T-helper 2 cell treated with Interferon-gamma antibody and Interleukin-4, amounts not matched to agents 5 μg/mL and 100 μg/mL, for 36 hours (primary cell): ENCODE measurements around the gene ZMYND15.

Experiments used
- DNase-seq: peaks from one replicate; pipeline ENCODE4 v3.0.0; 2021; ENCODE audit warnings: low spot score
- H3K27ac Mint-ChIP-seq: one replicate; pipeline ENCODE4 v1.8.0; 2021; ENCODE audit warnings: mild to moderate bottlenecking, mixed read lengths
- H3K27me3 Mint-ChIP-seq: one replicate; pipeline ENCODE4 v1.8.0; 2021; ENCODE audit warnings: low read depth, mixed read lengths
- H3K36me3 Mint-ChIP-seq: one replicate; pipeline ENCODE4 v1.8.0; 2021; ENCODE audit warnings: low read depth, mixed read lengths
- H3K4me1 Mint-ChIP-seq: one replicate; pipeline ENCODE4 v1.8.0; 2021; ENCODE audit warnings: low read depth, mixed read lengths
- H3K4me3 Mint-ChIP-seq: one replicate; pipeline ENCODE4 v1.8.0; 2022; ENCODE audit warnings: mild to moderate bottlenecking, moderate library complexity, mixed read lengths
- H3K9me3 Mint-ChIP-seq: one replicate; pipeline ENCODE4 v1.8.0; 2021; ENCODE audit warnings: mixed read lengths

ZMYND15 gene

DNA sequence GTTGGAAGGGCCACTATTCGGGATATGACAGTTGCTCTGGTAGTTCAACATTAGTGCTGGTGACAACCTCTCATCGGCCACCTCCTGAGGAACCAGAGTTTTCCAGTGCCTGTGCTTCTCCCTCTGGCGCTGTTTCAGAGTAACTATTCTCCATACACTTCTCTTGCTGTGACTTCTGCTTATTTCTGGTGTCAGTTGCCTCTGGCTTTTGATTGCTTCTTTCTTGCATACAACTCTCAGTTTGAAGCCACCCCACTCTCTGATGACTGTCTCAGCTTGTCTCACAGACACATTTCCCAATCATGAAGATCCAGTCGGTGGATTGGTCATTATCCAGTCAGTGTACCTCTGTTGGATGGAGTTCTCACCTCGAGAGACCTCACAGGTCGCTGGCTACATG lies 28.7 kb downstream of the ZMYND15 start:
- no peak overlapping the region for H3K27ac Mint-ChIP-seq
- H3K9me3 Mint-ChIP-seq, result no peaks in the 10 kb centered on the region
- no peak overlapping the region for H3K4me3 Mint-ChIP-seq
- H3K4me1 Mint-ChIP-seq, result peaks cover 10% of the 10 kb centered on the region
- no peak for DNase-seq
- no peaks in the 10 kb centered on the region for H3K36me3 Mint-ChIP-seq
- H3K27me3 Mint-ChIP-seq, result peaks cover 5% of the 10 kb centered on the region

GRCh38 chr17:4769628-4770027 lies 30.0 kb downstream of the ZMYND15 start:
- peaks cover 10% of the 10 kb centered on the region for H3K4me1 Mint-ChIP-seq
- H3K27me3 Mint-ChIP-seq, result peaks cover 10% of the 10 kb centered on the region
- DNase-seq, result no peak
- H3K27ac Mint-ChIP-seq, result no peak overlapping the region
- no peaks in the 10 kb centered on the region for H3K9me3 Mint-ChIP-seq
- H3K4me3 Mint-ChIP-seq, result no peak overlapping the region
- H3K36me3 Mint-ChIP-seq, result no peaks in the 10 kb centered on the region

GRCh38 chr17:4771519-4772234 lies 32.0 kb downstream of the ZMYND15 start, which contains the start of gene TM4SF5:
TM4SF5 (plus strand) TSS chr17:4771886; CDS start chr17:4771923, 37 bp downstream.
- H3K27ac Mint-ChIP-seq, result peak within 1 kb of the TSS; percentile 3
- peak within 1 kb of the TSS; percentile 21 for H3K4me3 Mint-ChIP-seq
- no peaks in the 10 kb centered on the region for H3K9me3 Mint-ChIP-seq
- H3K4me1 Mint-ChIP-seq, result peaks cover 10% of the 10 kb centered on the region
- DNase-seq, result no peak
- peaks cover 10% of the 10 kb centered on the region for H3K27me3 Mint-ChIP-seq
- no peaks in the 10 kb centered on the region for H3K36me3 Mint-ChIP-seq

DNA sequence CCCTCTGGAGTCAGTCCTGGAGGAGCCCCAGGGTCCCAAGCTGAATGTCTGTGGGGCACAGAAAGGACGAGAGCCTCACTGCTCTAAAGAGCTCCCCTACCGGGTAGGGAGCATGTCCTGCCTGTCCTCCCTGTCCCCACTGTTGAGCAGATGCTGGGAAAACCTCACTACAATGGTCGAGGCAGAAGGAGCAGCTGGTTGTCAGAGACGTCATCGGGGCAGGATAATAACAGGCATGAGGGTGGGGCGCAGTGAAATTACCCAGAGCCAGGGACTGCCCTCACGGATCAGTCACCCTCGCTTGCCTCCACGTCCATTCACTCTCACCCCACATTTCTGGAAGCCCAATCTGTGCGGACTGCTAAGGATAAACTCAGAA lies 32.6 kb downstream of the ZMYND15 start:
- no peak for DNase-seq
- H3K9me3 Mint-ChIP-seq, result no peaks in the 10 kb centered on the region
- H3K27me3 Mint-ChIP-seq, result peaks cover 10% of the 10 kb centered on the region
- no peaks in the 10 kb centered on the region for H3K36me3 Mint-ChIP-seq
- H3K27ac Mint-ChIP-seq, result no peak overlapping the region
- H3K4me1 Mint-ChIP-seq, result peaks cover 10% of the 10 kb centered on the region
- H3K4me3 Mint-ChIP-seq, result no peak overlapping the region

- peaks cover 1% of the 10 kb centered on the region for H3K4me1 Mint-ChIP-seq
- H3K36me3 Mint-ChIP-seq, result no peaks in the 10 kb centered on the region
- no peak overlapping the region for H3K4me3 Mint-ChIP-seq
- no peaks in the 10 kb centered on the region for H3K9me3 Mint-ChIP-seq
- DNase-seq, result no peak
- no peak overlapping the region for H3K27ac Mint-ChIP-seq
- peaks cover 29% of the 10 kb centered on the region for H3K27me3 Mint-ChIP-seq
Measured at GRCh38 chr17:4777969-4778760, 38.5 kb downstream of the ZMYND15 start.

GRCh38 chr17:4780325-4780955 lies 40.8 kb downstream of the ZMYND15 start:
- Mint-ChIP-seq H3K27me3 (peaks cover 45% of the 10 kb centered on the region), H3K4me1 (peaks cover 3% of the 10 kb centered on the region), H3K4me3 (no peak overlapping the region), H3K36me3 (no peaks in the 10 kb centered on the region), H3K27ac (no peak overlapping the region), H3K9me3 (no peaks in the 10 kb centered on the region)
- no peak for DNase-seq

GRCh38 chr17:4782652-4783051 lies 43.0 kb downstream of the ZMYND15 start:
- Mint-ChIP-seq H3K27ac (no peak overlapping the region), H3K4me3 (no peak overlapping the region), H3K9me3 (no peaks in the 10 kb centered on the region), H3K27me3 (peaks cover 66% of the 10 kb centered on the region), H3K36me3 (no peaks in the 10 kb centered on the region), H3K4me1 (peaks cover 15% of the 10 kb centered on the region)
- DNase-seq, result no peak

DNA sequence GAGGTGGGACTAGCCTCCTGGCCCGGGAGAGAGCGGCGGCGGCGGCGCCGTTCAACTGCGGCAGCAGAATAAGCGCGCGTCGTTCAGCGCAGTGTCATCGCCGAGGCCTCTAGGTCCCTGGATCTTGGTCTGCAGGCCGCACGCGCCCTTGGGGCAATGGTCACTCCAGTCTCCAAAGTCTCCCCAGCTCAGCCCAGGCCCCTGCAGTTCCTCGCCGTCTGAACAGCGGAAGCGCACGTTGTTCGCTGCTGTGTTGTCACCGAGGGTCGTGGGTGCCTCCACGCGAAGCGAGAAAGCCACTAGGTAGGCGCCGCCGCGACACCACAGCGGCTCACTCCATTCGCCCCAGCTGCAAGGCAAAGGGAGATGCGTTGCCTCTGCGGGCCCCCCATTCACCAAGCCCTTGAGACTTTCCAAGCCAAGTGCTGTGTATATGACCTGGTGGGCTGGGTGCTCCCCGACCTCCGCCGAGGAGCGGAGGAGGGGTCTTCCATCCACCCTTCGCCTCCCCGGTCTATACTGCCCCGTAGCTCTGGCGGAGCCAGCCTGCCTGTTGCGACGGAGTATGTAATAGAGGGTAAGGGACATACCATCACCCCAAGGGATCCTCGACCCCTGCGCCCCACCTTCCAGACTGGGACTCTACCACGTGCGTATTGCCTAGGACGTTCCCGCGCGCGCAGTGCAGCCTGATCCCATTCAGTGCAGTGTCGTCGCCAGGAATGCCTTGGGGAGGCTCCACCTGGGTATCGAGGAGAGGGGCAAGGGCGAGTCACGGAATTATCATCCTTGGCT lies 45.9 kb downstream of the ZMYND15 start:
- Mint-ChIP-seq H3K4me1 (peaks cover 18% of the 10 kb centered on the region), H3K27ac (no peak overlapping the region), H3K27me3 (peaks cover 67% of the 10 kb centered on the region), H3K9me3 (no peaks in the 10 kb centered on the region), H3K4me3 (peak overlapping the region; percentile 34), H3K36me3 (peaks cover 3% of the 10 kb centered on the region)
- no peak for DNase-seq

DNA sequence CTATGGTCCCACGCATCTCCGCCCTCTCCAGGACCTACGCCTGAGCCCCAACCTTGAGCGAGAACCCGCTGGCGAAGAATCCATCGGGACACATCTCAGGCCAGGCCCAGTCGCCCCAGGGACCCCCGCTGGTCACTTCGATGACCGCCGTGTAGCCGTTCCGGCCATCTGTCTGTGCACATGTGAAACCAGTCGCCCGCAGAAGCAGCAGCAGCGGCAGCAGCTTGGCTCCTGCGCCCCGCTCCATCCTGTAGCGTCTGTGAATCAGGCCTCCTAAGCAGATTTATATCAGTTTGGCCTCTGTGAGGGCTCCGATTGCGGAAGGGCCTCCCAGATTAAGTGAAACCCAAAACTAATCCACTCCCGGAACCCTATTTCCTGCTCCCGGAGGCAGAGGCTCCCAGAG lies 46.5 kb downstream of the ZMYND15 start, which contains the start of gene VMO1:
Gene VMO1 (minus strand): TSS at position 259 of the 406 bp plus-strand sequence. CDS start 12 bp downstream, at position 247.
- H3K9me3 Mint-ChIP-seq, result no peaks in the 10 kb centered on the region
- peaks cover 62% of the 10 kb centered on the region for H3K27me3 Mint-ChIP-seq
- peak within 1 kb of the TSS; percentile 34 for H3K4me3 Mint-ChIP-seq
- peaks cover 22% of the 10 kb centered on the region for H3K4me1 Mint-ChIP-seq
- H3K36me3 Mint-ChIP-seq, result peaks cover 3% of the 10 kb centered on the region
- H3K27ac Mint-ChIP-seq, result no peak within 1 kb of the TSS
- no peak for DNase-seq

DNA sequence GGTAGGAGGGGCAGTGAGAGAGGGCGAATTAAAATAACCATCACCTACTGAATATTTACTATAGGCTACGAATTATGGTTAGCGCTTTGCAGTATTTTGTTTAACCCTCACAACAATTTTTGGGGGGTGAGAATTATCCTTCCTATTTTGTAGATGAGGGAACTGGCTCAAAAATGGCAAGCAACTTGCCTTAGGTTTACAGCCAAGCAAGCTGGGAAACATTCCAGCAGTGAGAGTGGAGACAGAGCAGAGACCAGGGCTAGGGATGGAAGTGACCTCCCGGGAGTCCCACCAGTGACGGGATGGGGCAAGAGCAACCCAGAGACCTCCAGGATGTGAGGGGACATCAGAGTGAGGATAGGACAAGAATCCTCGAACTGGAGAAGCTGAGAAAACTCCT lies 46.9 kb downstream of the ZMYND15 start:
- Mint-ChIP-seq H3K4me3 (no peak overlapping the region), H3K27me3 (peaks cover 62% of the 10 kb centered on the region), H3K27ac (no peak overlapping the region), H3K9me3 (no peaks in the 10 kb centered on the region), H3K4me1 (peaks cover 23% of the 10 kb centered on the region), H3K36me3 (peaks cover 3% of the 10 kb centered on the region)
- DNase-seq, result no peak

DNA sequence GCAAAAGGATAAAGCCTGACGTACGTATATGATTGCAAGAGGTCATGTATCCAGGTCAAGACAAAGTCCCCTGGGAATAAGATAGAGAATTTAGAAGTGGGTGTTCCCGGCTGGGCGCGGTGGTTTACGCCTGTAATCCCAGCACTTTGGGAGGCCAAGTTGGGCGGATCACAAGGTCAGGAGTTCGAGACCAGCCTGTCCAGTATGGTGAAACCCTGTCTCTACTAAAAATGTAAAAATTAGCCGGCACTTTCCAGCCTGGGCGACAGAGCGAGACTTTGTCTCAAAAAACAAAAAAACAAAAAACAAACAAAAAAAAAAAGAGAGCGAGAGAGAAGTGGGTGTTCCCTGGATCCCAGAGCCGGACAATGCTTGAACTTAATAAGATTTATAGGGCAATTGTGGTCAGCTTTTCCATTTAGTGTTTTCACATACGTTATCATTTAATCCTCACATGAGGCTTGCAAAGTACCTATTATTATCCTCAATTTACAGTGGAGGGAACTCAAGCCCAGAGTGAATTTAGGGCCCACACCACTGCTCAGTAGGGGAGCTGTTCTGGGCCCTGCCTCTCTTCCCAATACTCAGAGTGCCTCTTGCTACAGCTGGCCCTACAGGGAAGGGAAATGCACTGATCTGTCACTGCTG lies 48.6 kb downstream of the ZMYND15 start:
- Mint-ChIP-seq H3K4me1 (peaks cover 22% of the 10 kb centered on the region), H3K27ac (no peak overlapping the region), H3K4me3 (peak overlapping the region; percentile 61), H3K27me3 (peaks cover 52% of the 10 kb centered on the region), H3K9me3 (no peaks in the 10 kb centered on the region), H3K36me3 (peaks cover 3% of the 10 kb centered on the region)
- no peak for DNase-seq

GRCh38 chr17:4788807-4789700 lies 49.4 kb downstream of the ZMYND15 start, which contains the start of gene GLTPD2:
GLTPD2 (plus strand) TSS chr17:4788964; CDS start chr17:4789012, 48 bp downstream.
- Mint-ChIP-seq H3K9me3 (no peaks in the 10 kb centered on the region), H3K36me3 (peaks cover 3% of the 10 kb centered on the region), H3K27ac (peak within 1 kb of the TSS; percentile 68), H3K27me3 (peaks cover 45% of the 10 kb centered on the region), H3K4me3 (peak within 1 kb of the TSS; percentile 73), H3K4me1 (peaks cover 25% of the 10 kb centered on the region)
- DNase-seq, result no peak
